Testis (tissue), 2 donors: ENCODE data around the gene GPR150.

Source experiments
- CTCF ChIP-seq, 3 experiments: fragments of 450-650 bp in 2 of 3; fragments of 200-600 bp in 1 of 3; sonication (generic) in 1 of 3; IDR thresholded peaks; one replicate each; pipeline ENCODE4 v1.5.1; 2016 to 2019; ENCODE audit warnings: antibody characterized with exemption in 3 of 3, mild to moderate bottlenecking in 2 of 3, moderate library complexity in 1 of 3
- POLR2A ChIP-seq: fragments of 450-650 bp; IDR thresholded peaks from one replicate; pipeline ENCODE4 v1.6.1; 2017; ENCODE audit warnings: antibody characterized with exemption, mild to moderate bottlenecking, moderate library complexity

GRCh38 chr5:95664204-95664786 lies 44.4 kb downstream of the GPR150 start:
- no peak for TF ChIP-seq POLR2A
- peak; percentile 76 to 87 (median 77) for TF ChIP-seq CTCF (IDR thresholded peaks at IDR 0.05)
